GM12873 (cell line): Measurements from ENCODE around the gene KCNK1.

Experiments
- CTCF ChIP-seq: IDR thresholded peaks from 2 replicates; pipeline ENCODE4 v1.5.1; 2012; ENCODE audit warnings: low read depth, mild to moderate bottlenecking, moderate library complexity, low read length, control low read depth; ENCODE audit not compliant: insufficient read depth; ENCODE audit errors: missing control alignments

Gene KCNK1

GRCh38 chr1:233629305-233629935 lies 15.5 kb downstream of the KCNK1 start:
- no peak for TF ChIP-seq CTCF

GRCh38 chr1:233631810-233632405 lies 18.0 kb downstream of the KCNK1 start:
- TF ChIP-seq CTCF = no peak

GRCh38 chr1:233632436-233632835 lies 18.5 kb downstream of the KCNK1 start:
- TF ChIP-seq CTCF = no peak

GRCh38 chr1:233635765-233636502 lies 22.0 kb downstream of the KCNK1 start:
- TF ChIP-seq CTCF = no peak

GRCh38 chr1:233636503-233636877 lies 22.6 kb downstream of the KCNK1 start:
- TF ChIP-seq CTCF = no peak

GRCh38 chr1:233638513-233638912 lies 24.6 kb downstream of the KCNK1 start:
- TF ChIP-seq CTCF = no peak

GRCh38 chr1:233639611-233640010 lies 25.7 kb downstream of the KCNK1 start:
- TF ChIP-seq CTCF = no peak
